Trophoblast cell (in vitro differentiated cells and primary cell): ENCODE measurements around the gene FTO.

ENCODE experiments used
- DNase-seq, 2 donors: peaks; one replicate each; pipeline ENCODE4 v3.0.0-alpha.2; 2016
- H2AFZ ChIP-seq: 2 replicates; pipeline ENCODE4 v1.6.1; 2013; ENCODE audit warnings: low read length, moderate library complexity, mild to moderate bottlenecking; ENCODE audit not compliant: insufficient read depth, poor library complexity
- H2AK5ac ChIP-seq: 2 replicates; pipeline ENCODE4 v1.6.1; 2013; ENCODE audit warnings: mild to moderate bottlenecking, low read length
- H2BK120ac ChIP-seq: 2 replicates; pipeline ENCODE4 v1.6.1; 2013; ENCODE audit warnings: low read length, mild to moderate bottlenecking, moderate library complexity; ENCODE audit not compliant: insufficient read depth, poor library complexity
- H2BK12ac ChIP-seq: 2 replicates; pipeline ENCODE4 v1.6.1; 2013; ENCODE audit warnings: mild to moderate bottlenecking, low read length, moderate library complexity
- H2BK5ac ChIP-seq: 2 replicates; pipeline ENCODE4 v1.6.1; 2013; ENCODE audit warnings: low read length, low read depth, moderate library complexity, mild to moderate bottlenecking; ENCODE audit not compliant: poor library complexity
- H3K14ac ChIP-seq: 2 replicates; pipeline ENCODE4 v1.6.1; 2013; ENCODE audit warnings: mild to moderate bottlenecking, low read length
- H3K18ac ChIP-seq: 2 replicates; pipeline ENCODE4 v1.6.1; 2013; ENCODE audit warnings: mild to moderate bottlenecking, low read length
- H3K23ac ChIP-seq: 2 replicates; pipeline ENCODE4 v1.6.1; 2013; ENCODE audit warnings: low read length
- H3K27ac ChIP-seq: 2 replicates; pipeline ENCODE4 v1.5.1; 2013; ENCODE audit warnings: low read depth, mild to moderate bottlenecking, inconsistent platforms, low read length, moderate library complexity
- H3K27me3 ChIP-seq: 2 replicates; pipeline ENCODE4 v1.6.1; 2013; ENCODE audit warnings: inconsistent platforms, mild to moderate bottlenecking, low read length, moderate library complexity; ENCODE audit not compliant: insufficient read depth
- H3K36me3 ChIP-seq, 2 experiments: 1 replicate in 1 of 2; 2 replicates in 1 of 2; pipeline ENCODE4 v1.6.1; 2013; ENCODE audit warnings: low read length in 2 of 2, mild to moderate bottlenecking in 2 of 2, moderate library complexity in 1 of 2; ENCODE audit not compliant: insufficient read depth in 2 of 2, control insufficient read depth in 1 of 2
- H3K4ac ChIP-seq: 2 replicates; pipeline ENCODE4 v1.6.1; 2013; ENCODE audit warnings: low read depth, mild to moderate bottlenecking, low read length, moderate library complexity
- H3K4me1 ChIP-seq, 2 experiments: 1 replicate in 1 of 2; 2 replicates in 1 of 2; pipeline ENCODE4 v1.6.1; 2013; ENCODE audit warnings: low read length in 2 of 2, mild to moderate bottlenecking in 2 of 2, moderate library complexity in 1 of 2; ENCODE audit not compliant: insufficient read depth in 2 of 2, control insufficient read depth in 1 of 2
- H3K4me2 ChIP-seq: 2 replicates; pipeline ENCODE4 v1.6.1; 2013; ENCODE audit warnings: inconsistent platforms, mild to moderate bottlenecking, low read length, moderate library complexity
- H3K4me3 ChIP-seq: 2 replicates; pipeline ENCODE4 v1.5.1; 2013; ENCODE audit warnings: mild to moderate bottlenecking, low read depth, low read length, inconsistent platforms
- H3K79me1 ChIP-seq: one replicate; pipeline ENCODE4 v1.6.1; 2013; ENCODE audit warnings: low read length
- H3K79me2 ChIP-seq: 2 replicates; pipeline ENCODE4 v1.6.1; 2013; ENCODE audit warnings: low read length, mild to moderate bottlenecking; ENCODE audit not compliant: control insufficient read depth, insufficient read depth, poor library complexity
- H3K9ac ChIP-seq: 2 replicates; pipeline ENCODE4 v1.6.1; 2013; ENCODE audit warnings: mild to moderate bottlenecking, low read length
- H3K9me3 ChIP-seq: 2 replicates; pipeline ENCODE4 v1.6.1; 2013; ENCODE audit warnings: low read depth, mild to moderate bottlenecking, control low read depth, inconsistent platforms, low read length; ENCODE audit not compliant: insufficient read depth
- H4K12ac ChIP-seq: 2 replicates; pipeline ENCODE4 v1.6.1; 2013; ENCODE audit warnings: low read depth, mild to moderate bottlenecking, low read length, moderate library complexity
- H4K8ac ChIP-seq: 2 replicates; pipeline ENCODE4 v1.6.1; 2013; ENCODE audit warnings: low read depth, mild to moderate bottlenecking, low read length, moderate library complexity
- H4K91ac ChIP-seq: one replicate; pipeline ENCODE4 v1.6.1; 2013; ENCODE audit warnings: low read depth, mild to moderate bottlenecking, low read length, moderate library complexity
- WGBS: extraction: QIAGEN DNeasy Blood & Tissue Kit; methylation state at CpG from one replicate; pipeline ENCODE4 v1.1.7; 2013; ENCODE audit warnings: missing lambda C conversion rate; ENCODE audit not compliant: insufficient read length, insufficient coverage; ENCODE audit errors: extremely low coverage; 5-methylcytosine and 5-hydroxymethylcytosine counted together

FTO gene

GRCh38 chr16:53988136-53988535, 284.2 kb downstream of the FTO start:
- no peaks in the 10 kb centered on the region for H3K4me1 ChIP-seq
- no peak for DNase-seq
- no peak overlapping the region for H2AK5ac ChIP-seq
- H3K27me3 ChIP-seq: no peaks in the 10 kb centered on the region
- no peaks in the 10 kb centered on the region for H3K9me3 ChIP-seq
- H2BK120ac ChIP-seq: no peak overlapping the region
- H3K36me3 ChIP-seq: no peaks in the 10 kb centered on the region
- no peak overlapping the region for H3K4ac ChIP-seq
- no peak overlapping the region for H3K23ac ChIP-seq
- no peaks in the 10 kb centered on the region for H3K79me2 ChIP-seq
- no peak overlapping the region for H3K18ac ChIP-seq
- no peak overlapping the region for H4K12ac ChIP-seq
- H2BK12ac ChIP-seq: no peak overlapping the region
- H2AFZ ChIP-seq: no peak overlapping the region
- H3K4me3 ChIP-seq: no peak overlapping the region
- H4K91ac ChIP-seq: no peak overlapping the region
- H3K9ac ChIP-seq: no peak overlapping the region
- no peak overlapping the region for H4K8ac ChIP-seq
- WGBS: no CpG with 5 or more reads among the region's 2 CpGs
- H3K27ac ChIP-seq: no peak overlapping the region
- H3K79me1 ChIP-seq: no peaks in the 10 kb centered on the region
- no peak overlapping the region for H2BK5ac ChIP-seq
- no peak overlapping the region for H3K4me2 ChIP-seq
- H3K14ac ChIP-seq: no peak overlapping the region

- no peak overlapping the region for H4K8ac ChIP-seq
- H3K27ac ChIP-seq: no peak overlapping the region
- H3K79me1 ChIP-seq: no peaks in the 10 kb centered on the region
- H2BK5ac ChIP-seq: no peak overlapping the region
- H3K18ac ChIP-seq: no peak overlapping the region
- no peak overlapping the region for H3K4me3 ChIP-seq
- H3K79me2 ChIP-seq: no peaks in the 10 kb centered on the region
- no peak overlapping the region for H3K4ac ChIP-seq
- no peak overlapping the region for H2BK12ac ChIP-seq
- no peaks in the 10 kb centered on the region for H3K4me1 ChIP-seq
- no peak overlapping the region for H3K14ac ChIP-seq
- H2AK5ac ChIP-seq: no peak overlapping the region
- H3K4me2 ChIP-seq: no peak overlapping the region
- H4K91ac ChIP-seq: no peak overlapping the region
- WGBS: no CpG with 5 or more reads among the region's 3 CpGs
- H3K27me3 ChIP-seq: no peaks in the 10 kb centered on the region
- no peak overlapping the region for H3K9ac ChIP-seq
- DNase-seq: no peak
- no peak overlapping the region for H2BK120ac ChIP-seq
- H3K36me3 ChIP-seq: no peaks in the 10 kb centered on the region
- no peak overlapping the region for H3K23ac ChIP-seq
- H2AFZ ChIP-seq: no peak overlapping the region
- no peak overlapping the region for H4K12ac ChIP-seq
- no peaks in the 10 kb centered on the region for H3K9me3 ChIP-seq
Observed at GRCh38 chr16:53989597-53989996, 285.6 kb downstream of the FTO start.

GRCh38 chr16:53991754-53992378, 287.9 kb downstream of the FTO start:
- H3K23ac ChIP-seq: no peak overlapping the region
- no peak overlapping the region for H3K14ac ChIP-seq
- no peak overlapping the region for H2BK5ac ChIP-seq
- H3K9me3 ChIP-seq: no peaks in the 10 kb centered on the region
- H3K79me1 ChIP-seq: no peaks in the 10 kb centered on the region
- H3K9ac ChIP-seq: no peak overlapping the region
- no peak overlapping the region for H3K4me2 ChIP-seq
- no peaks in the 10 kb centered on the region for H3K4me1 ChIP-seq
- no peaks in the 10 kb centered on the region for H3K27me3 ChIP-seq
- no peak for DNase-seq
- no peak overlapping the region for H3K4ac ChIP-seq
- no peak overlapping the region for H2BK120ac ChIP-seq
- no peak overlapping the region for H4K91ac ChIP-seq
- no peak overlapping the region for H3K27ac ChIP-seq
- no peak overlapping the region for H2BK12ac ChIP-seq
- whole genome bisulfite sequencing: no CpG with 5 or more reads among the region's 8 CpGs
- H3K79me2 ChIP-seq: no peaks in the 10 kb centered on the region
- H2AFZ ChIP-seq: no peak overlapping the region
- no peaks in the 10 kb centered on the region for H3K36me3 ChIP-seq
- H2AK5ac ChIP-seq: no peak overlapping the region
- no peak overlapping the region for H4K12ac ChIP-seq
- H3K4me3 ChIP-seq: no peak overlapping the region
- no peak overlapping the region for H4K8ac ChIP-seq
- H3K18ac ChIP-seq: no peak overlapping the region

GRCh38 chr16:53995378-53995777, 291.4 kb downstream of the FTO start:
- Histone ChIP-seq H3K18ac (no peak overlapping the region), H4K12ac (no peak overlapping the region), H2AFZ (no peak overlapping the region), H3K79me1 (no peaks in the 10 kb centered on the region), H3K4me3 (no peak overlapping the region), H3K4ac (no peak overlapping the region), H3K27ac (no peak overlapping the region), H4K8ac (no peak overlapping the region), H3K79me2 (no peaks in the 10 kb centered on the region), H3K27me3 (no peaks in the 10 kb centered on the region), H3K4me2 (no peak overlapping the region), H3K23ac (no peak overlapping the region), H2BK12ac (no peak overlapping the region), H3K14ac (no peak overlapping the region), H3K36me3 (no peaks in the 10 kb centered on the region), H2BK120ac (no peak overlapping the region), H3K4me1 (no peaks in the 10 kb centered on the region), H3K9me3 (no peaks in the 10 kb centered on the region), H4K91ac (no peak overlapping the region), H2BK5ac (no peak overlapping the region), H3K9ac (no peak overlapping the region), H2AK5ac (no peak overlapping the region)
- no peak for DNase-seq
- no CpG with 5 or more reads among the region's 6 CpGs for WGBS
